Measurements from ENCODE around the gene ZSCAN30.
A peak's percentile ranks its signal among the peaks of the same experiment; 100 is the strongest.

The ZSCAN30 gene

DNA sequence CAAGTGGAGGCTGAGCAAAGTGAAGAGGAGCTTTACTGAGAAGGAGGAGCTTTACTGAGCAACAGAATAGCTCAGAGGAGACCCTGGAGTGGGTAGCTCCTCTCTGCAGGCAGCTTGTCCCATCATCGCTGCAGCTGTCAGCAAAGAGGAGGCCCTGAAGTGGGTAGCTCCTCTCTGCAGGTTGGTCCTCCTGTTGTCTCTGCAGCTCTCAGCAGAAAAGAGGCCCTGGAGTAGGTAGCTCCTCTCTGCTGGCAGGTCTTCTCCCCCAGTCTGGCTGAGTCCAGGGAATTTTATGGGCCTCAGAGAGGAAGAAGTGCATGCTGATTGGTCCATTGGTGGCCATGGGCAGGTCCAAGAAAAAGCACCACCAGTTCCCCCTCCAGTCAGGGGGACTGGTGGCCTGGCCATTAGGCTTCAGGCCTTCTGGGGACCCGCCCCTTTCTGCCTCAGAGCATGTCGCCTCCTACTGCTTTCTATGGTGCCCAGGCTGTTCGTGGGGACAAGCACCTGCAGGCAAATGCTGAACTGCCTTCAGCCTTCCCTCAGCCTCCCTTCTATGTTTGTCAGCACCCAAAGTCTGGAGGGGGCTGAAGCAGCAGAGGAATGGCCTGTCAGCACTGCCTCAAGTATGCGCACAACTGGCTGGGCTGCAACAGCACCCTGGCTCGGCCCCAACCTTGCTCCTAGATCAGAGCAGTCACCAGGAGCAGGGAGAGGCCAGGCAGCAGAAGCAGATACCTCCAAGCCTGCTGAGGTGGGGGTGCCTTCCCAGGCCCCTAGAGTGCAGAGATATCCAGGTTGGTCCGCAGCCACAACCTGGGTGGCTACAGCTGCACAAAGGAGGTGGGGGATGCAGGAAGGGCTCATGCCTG is 5.9 kb downstream of the ZSCAN30 start:
- Histone ChIP-seq H3K4me3 (ENCODE audit: control insufficient read depth in 1 of 7, extremely low read depth in 1 of 7, insufficient read depth in 4 of 7, low read depth in 2 of 7, low read length in 6 of 7) (peak overlapping the region in 1 of 7 experiments; percentile 25), H3K27me3 (replicated peaks in 2 of 5; ENCODE audit: control insufficient read depth in 4 of 5, insufficient read depth in 5 of 5, low read length in 4 of 5) (no peaks in the 10 kb centered on the region), H3K36me3 (ENCODE audit: control insufficient read depth in 4 of 4, insufficient read depth in 4 of 4, low read length in 3 of 4) (peaks cover 2 to 29% (median 21%) of the 10 kb centered on the region in 4 experiments), H3K27ac (ENCODE audit: insufficient read depth in 1 of 2, low read depth in 1 of 2, low read length in 2 of 2, poor library complexity in 1 of 2, severe bottlenecking in 2 of 2) (no peak overlapping the region), H3K9me3 (ENCODE audit: control extremely low read depth in 1 of 5, control insufficient read depth in 4 of 5, insufficient read depth in 2 of 5, low read depth in 1 of 5, low read length in 4 of 5) (peaks cover 8 to 43% (median 27%) of the 10 kb centered on the region in 5 experiments), H3K4me1 (ENCODE audit: control extremely low read depth in 1 of 4, control insufficient read depth in 4 of 4, insufficient read depth in 4 of 4, low read length in 3 of 4) (peaks cover 0 to 2% (median under 1%) of the 10 kb centered on the region in 4 experiments)
- ChIA-PET POLR2A (interaction anchor here (0.5 kb wide), 1 partner anchor 296 kb away, joined by 11 read pairs; no protein-coding TSS in a partner anchor), CTCF (interaction anchor here (1.0 to 1.3 kb wide), 2 partner anchors 12 to 14 kb away, joined by 3 read pairs; no protein-coding TSS in a partner anchor)
- DNase-seq, result peak in 2 of 3 donors; percentile 43 to 61
- WGBS (ENCODE audit: insufficient coverage), result 96% methylated on average over 7 of the region's 7 CpGs

DNA sequence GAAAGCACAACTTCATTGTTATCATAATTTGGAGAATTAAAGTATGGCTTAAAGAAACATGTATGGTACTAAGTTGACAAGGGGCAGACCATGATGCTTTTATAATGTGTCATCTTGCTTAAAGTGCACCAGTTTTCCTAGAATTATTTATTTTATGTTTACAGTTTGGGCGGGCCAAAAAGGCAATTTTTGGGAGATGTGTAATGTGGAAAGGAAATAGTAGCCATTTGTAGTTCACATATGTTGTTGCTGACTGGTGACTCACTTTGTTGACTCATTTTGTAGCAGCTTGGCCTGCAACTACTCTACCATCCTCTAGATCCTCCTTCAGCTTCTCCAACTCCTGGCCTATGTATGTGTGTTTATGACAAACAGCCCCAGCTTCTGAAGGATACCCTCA is 7.7 kb downstream of the ZSCAN30 start:
- H3K4me3 ChIP-seq (ENCODE audit: control insufficient read depth in 1 of 7, extremely low read depth in 1 of 7, insufficient read depth in 4 of 7, low read depth in 2 of 7, low read length in 6 of 7), result no peak overlapping the region
- H3K27ac ChIP-seq (ENCODE audit: insufficient read depth in 1 of 2, low read depth in 1 of 2, low read length in 2 of 2, poor library complexity in 1 of 2, severe bottlenecking in 2 of 2), result no peak overlapping the region
- ChIA-PET POLR2A (interaction anchor here (0.6 kb wide), 1 partner anchor 9 kb away, joined by 3 read pairs; no protein-coding TSS in a partner anchor), CTCF (interaction anchor here (0.5 kb wide), 1 partner anchor 28 kb away, joined by 3 read pairs; no protein-coding TSS in a partner anchor)
- no peaks in the 10 kb centered on the region for H3K27me3 ChIP-seq (replicated peaks in 2 of 5; ENCODE audit: control insufficient read depth in 4 of 5, insufficient read depth in 5 of 5, low read length in 4 of 5)
- H3K9me3 ChIP-seq (ENCODE audit: control extremely low read depth in 1 of 5, control insufficient read depth in 4 of 5, insufficient read depth in 2 of 5, low read depth in 1 of 5, low read length in 4 of 5), result peaks cover 11 to 51% (median 32%) of the 10 kb centered on the region in 5 experiments
- no peaks in the 10 kb centered on the region for H3K4me1 ChIP-seq (ENCODE audit: control extremely low read depth in 1 of 4, control insufficient read depth in 4 of 4, insufficient read depth in 4 of 4, low read length in 3 of 4)
- H3K36me3 ChIP-seq (ENCODE audit: control insufficient read depth in 4 of 4, insufficient read depth in 4 of 4, low read length in 3 of 4), result peaks cover 2 to 35% (median 24%) of the 10 kb centered on the region in 4 experiments
- WGBS (ENCODE audit: insufficient coverage), result no CpG with 5 or more reads among the region's 1 CpG
- no peak for DNase-seq

DNA sequence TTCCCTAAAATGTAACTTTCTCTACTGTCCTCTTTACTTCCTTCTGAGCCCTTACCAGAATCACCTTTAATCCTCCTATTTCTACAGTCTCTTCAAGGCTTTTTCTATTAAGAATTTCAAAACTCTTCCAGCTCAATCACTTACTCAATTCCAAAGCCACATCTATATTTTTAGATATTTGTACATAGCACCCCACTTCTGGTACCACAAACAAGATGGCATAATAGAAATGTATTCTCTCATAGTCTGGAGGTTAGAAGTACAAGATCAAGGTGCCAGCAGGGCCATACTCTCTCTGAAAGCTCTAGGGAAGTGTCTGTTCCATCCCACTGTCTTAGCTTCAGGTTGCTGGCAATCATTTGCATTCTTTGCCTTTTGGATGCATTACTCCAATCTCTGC is 11.1 kb downstream of the ZSCAN30 start:
- Histone ChIP-seq H3K9me3 (ENCODE audit: control extremely low read depth in 1 of 5, control insufficient read depth in 4 of 5, insufficient read depth in 2 of 5, low read depth in 1 of 5, low read length in 4 of 5) (peaks cover 4 to 45% (median 28%) of the 10 kb centered on the region in 5 experiments), H3K27me3 (replicated peaks in 2 of 5; ENCODE audit: control insufficient read depth in 4 of 5, insufficient read depth in 5 of 5, low read length in 4 of 5) (no peaks in the 10 kb centered on the region), H3K36me3 (ENCODE audit: control insufficient read depth in 4 of 4, insufficient read depth in 4 of 4, low read length in 3 of 4) (peaks cover 2 to 35% (median 15%) of the 10 kb centered on the region in 4 experiments), H3K27ac (ENCODE audit: insufficient read depth in 1 of 2, low read depth in 1 of 2, low read length in 2 of 2, poor library complexity in 1 of 2, severe bottlenecking in 2 of 2) (no peak overlapping the region), H3K4me3 (ENCODE audit: control insufficient read depth in 1 of 7, extremely low read depth in 1 of 7, insufficient read depth in 4 of 7, low read depth in 2 of 7, low read length in 6 of 7) (no peak overlapping the region), H3K4me1 (ENCODE audit: control extremely low read depth in 1 of 4, control insufficient read depth in 4 of 4, insufficient read depth in 4 of 4, low read length in 3 of 4) (no peaks in the 10 kb centered on the region)
- POLR2A ChIA-PET, result no interaction called here
- CTCF ChIA-PET, result interaction anchor here (0.6 to 1.3 kb wide), 2 partner anchors 11 to 38 kb away, joined by 3 read pairs; no protein-coding TSS in a partner anchor
- DNase-seq, result no peak

DNA sequence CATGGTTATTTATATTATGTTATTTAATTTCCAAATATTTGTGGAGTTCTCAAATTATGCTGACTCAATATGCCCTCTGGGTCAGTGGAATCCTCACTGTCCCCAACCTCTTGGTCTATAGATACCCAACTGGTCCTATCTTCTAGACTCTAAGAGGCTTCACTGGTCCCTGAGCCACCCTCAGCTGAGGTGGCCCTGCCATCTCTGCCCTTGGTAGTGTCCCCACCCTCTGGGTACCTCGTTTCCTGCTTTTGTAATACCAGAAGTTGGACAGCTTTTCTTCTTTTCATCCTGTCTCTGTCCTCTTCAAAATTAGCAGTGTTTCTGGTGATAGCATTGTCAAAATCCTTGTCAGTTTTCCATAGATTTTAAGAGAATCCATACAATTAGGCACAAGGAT is 11.9 kb downstream of the ZSCAN30 start:
- WGBS (ENCODE audit: insufficient coverage), result 100% methylated on average over 1 of the region's 1 CpG
- H3K27me3 ChIP-seq (replicated peaks in 2 of 5; ENCODE audit: control insufficient read depth in 4 of 5, insufficient read depth in 5 of 5, low read length in 4 of 5), result no peaks in the 10 kb centered on the region
- H3K9me3 ChIP-seq (ENCODE audit: control extremely low read depth in 1 of 5, control insufficient read depth in 4 of 5, insufficient read depth in 2 of 5, low read depth in 1 of 5, low read length in 4 of 5), result peaks cover 8 to 44% (median 21%) of the 10 kb centered on the region in 5 experiments
- POLR2A ChIA-PET, result no interaction called here
- H3K27ac ChIP-seq (ENCODE audit: insufficient read depth in 1 of 2, low read depth in 1 of 2, low read length in 2 of 2, poor library complexity in 1 of 2, severe bottlenecking in 2 of 2), result no peak overlapping the region
- DNase-seq, result no peak
- no peak overlapping the region for H3K4me3 ChIP-seq (ENCODE audit: control insufficient read depth in 1 of 7, extremely low read depth in 1 of 7, insufficient read depth in 4 of 7, low read depth in 2 of 7, low read length in 6 of 7)
- H3K36me3 ChIP-seq (ENCODE audit: control insufficient read depth in 4 of 4, insufficient read depth in 4 of 4, low read length in 3 of 4), result peaks cover 2 to 27% (median 8%) of the 10 kb centered on the region in 4 experiments
- CTCF ChIA-PET, result interaction anchor here (1.3 kb wide), 1 partner anchor 10 kb away, joined by 3 read pairs; no protein-coding TSS in a partner anchor
- H3K4me1 ChIP-seq (ENCODE audit: control extremely low read depth in 1 of 4, control insufficient read depth in 4 of 4, insufficient read depth in 4 of 4, low read length in 3 of 4), result no peaks in the 10 kb centered on the region

DNA sequence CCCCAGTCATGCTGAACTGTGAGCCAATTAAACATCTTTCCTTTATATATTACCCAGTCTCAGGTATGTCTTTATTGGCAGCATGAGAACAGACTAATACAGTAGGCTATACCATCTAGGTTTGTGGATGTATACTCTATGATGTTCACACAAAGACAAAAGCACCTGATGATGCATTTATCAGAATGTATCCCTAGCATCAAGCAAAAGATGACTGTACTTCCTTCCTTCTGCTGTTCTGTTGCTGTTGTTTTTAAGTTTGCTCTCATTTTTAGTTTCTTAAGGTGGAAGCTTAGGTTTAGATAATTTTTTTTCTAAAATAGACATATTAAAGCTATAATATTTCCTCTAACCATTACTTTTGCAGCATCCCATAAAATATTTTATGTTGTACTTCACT is 12.4 kb downstream of the ZSCAN30 start:
- no peaks in the 10 kb centered on the region for H3K27me3 ChIP-seq (replicated peaks in 2 of 5; ENCODE audit: control insufficient read depth in 4 of 5, insufficient read depth in 5 of 5, low read length in 4 of 5)
- peaks cover 8 to 45% (median 20%) of the 10 kb centered on the region in 5 experiments for H3K9me3 ChIP-seq (ENCODE audit: control extremely low read depth in 1 of 5, control insufficient read depth in 4 of 5, insufficient read depth in 2 of 5, low read depth in 1 of 5, low read length in 4 of 5)
- no peak for DNase-seq
- no peaks in the 10 kb centered on the region for H3K4me1 ChIP-seq (ENCODE audit: control extremely low read depth in 1 of 4, control insufficient read depth in 4 of 4, insufficient read depth in 4 of 4, low read length in 3 of 4)
- ChIA-PET POLR2A (no interaction called here), CTCF (no interaction called here)
- no peak overlapping the region for H3K27ac ChIP-seq (ENCODE audit: insufficient read depth in 1 of 2, low read depth in 1 of 2, low read length in 2 of 2, poor library complexity in 1 of 2, severe bottlenecking in 2 of 2)
- no peak overlapping the region for H3K4me3 ChIP-seq (ENCODE audit: control insufficient read depth in 1 of 7, extremely low read depth in 1 of 7, insufficient read depth in 4 of 7, low read depth in 2 of 7, low read length in 6 of 7)
- peaks cover 2 to 27% (median 8%) of the 10 kb centered on the region in 4 experiments for H3K36me3 ChIP-seq (ENCODE audit: control insufficient read depth in 4 of 4, insufficient read depth in 4 of 4, low read length in 3 of 4)

DNA sequence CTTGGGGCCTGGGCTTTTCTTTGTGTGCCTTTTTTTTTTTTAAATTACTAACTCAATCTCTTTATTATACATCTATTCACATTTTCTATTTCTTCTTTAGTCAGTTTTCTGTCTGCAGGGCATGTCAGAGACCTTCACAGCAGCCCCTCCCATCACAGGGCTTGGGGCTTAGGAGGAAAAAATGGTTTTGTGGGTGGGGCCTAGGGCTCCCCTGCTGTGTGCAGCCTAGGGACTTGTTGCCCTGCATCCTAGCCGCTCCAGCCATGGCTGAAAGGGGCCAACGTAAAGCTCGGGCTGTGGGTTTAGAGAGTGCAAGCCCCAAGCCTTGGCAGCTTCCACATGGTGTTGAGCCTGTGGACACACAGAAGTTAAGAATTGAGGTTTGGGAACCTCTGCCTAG is 13.8 kb downstream of the ZSCAN30 start:
- POLR2A ChIA-PET, result no interaction called here
- H3K4me3 ChIP-seq (ENCODE audit: control insufficient read depth in 1 of 7, extremely low read depth in 1 of 7, insufficient read depth in 4 of 7, low read depth in 2 of 7, low read length in 6 of 7), result no peak overlapping the region
- no peaks in the 10 kb centered on the region for H3K27me3 ChIP-seq (replicated peaks in 2 of 5; ENCODE audit: control insufficient read depth in 4 of 5, insufficient read depth in 5 of 5, low read length in 4 of 5)
- no peak for DNase-seq
- H3K36me3 ChIP-seq (ENCODE audit: control insufficient read depth in 4 of 4, insufficient read depth in 4 of 4, low read length in 3 of 4), result peaks cover 0 to 21% (median 6%) of the 10 kb centered on the region in 4 experiments
- H3K4me1 ChIP-seq (ENCODE audit: control extremely low read depth in 1 of 4, control insufficient read depth in 4 of 4, insufficient read depth in 4 of 4, low read length in 3 of 4), result no peaks in the 10 kb centered on the region
- no peak overlapping the region for H3K27ac ChIP-seq (ENCODE audit: insufficient read depth in 1 of 2, low read depth in 1 of 2, low read length in 2 of 2, poor library complexity in 1 of 2, severe bottlenecking in 2 of 2)
- WGBS (ENCODE audit: insufficient coverage), result 100% methylated on average over 3 of the region's 3 CpGs
- H3K9me3 ChIP-seq (ENCODE audit: control extremely low read depth in 1 of 5, control insufficient read depth in 4 of 5, insufficient read depth in 2 of 5, low read depth in 1 of 5, low read length in 4 of 5), result peaks cover 8 to 45% (median 21%) of the 10 kb centered on the region in 5 experiments
- CTCF ChIA-PET, result no interaction called here

DNA sequence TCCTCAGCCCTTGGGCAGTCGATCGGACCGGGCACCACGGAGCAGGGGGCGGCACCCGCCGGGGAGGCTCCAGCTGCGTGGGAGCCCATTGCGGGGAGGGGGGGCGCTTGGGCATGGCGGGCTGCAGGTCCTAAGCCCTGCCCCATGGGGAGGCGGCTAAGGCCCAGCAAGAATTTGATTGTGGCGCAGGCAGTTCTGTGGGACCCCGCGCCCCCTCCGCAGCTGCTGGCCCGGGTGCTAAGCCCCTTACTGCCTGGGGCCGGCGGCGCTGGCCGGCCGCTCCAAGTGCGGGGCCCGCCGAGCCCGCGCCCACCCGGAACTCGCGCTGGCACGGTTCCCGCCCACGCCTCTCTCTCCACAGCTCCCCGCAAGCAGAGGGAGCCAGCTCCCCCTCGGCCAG is 18.4 kb downstream of the ZSCAN30 start:
- DNase-seq, result no peak
- Histone ChIP-seq H3K27me3 (replicated peaks in 2 of 5; ENCODE audit: control insufficient read depth in 4 of 5, insufficient read depth in 5 of 5, low read length in 4 of 5) (no peaks in the 10 kb centered on the region), H3K4me1 (ENCODE audit: control extremely low read depth in 1 of 4, control insufficient read depth in 4 of 4, insufficient read depth in 4 of 4, low read length in 3 of 4) (peaks cover 0 to 10% (median 7%) of the 10 kb centered on the region in 4 experiments), H3K9me3 (ENCODE audit: control extremely low read depth in 1 of 5, control insufficient read depth in 4 of 5, insufficient read depth in 2 of 5, low read depth in 1 of 5, low read length in 4 of 5) (peaks cover 5 to 30% (median 12%) of the 10 kb centered on the region in 5 experiments), H3K27ac (ENCODE audit: insufficient read depth in 1 of 2, low read depth in 1 of 2, low read length in 2 of 2, poor library complexity in 1 of 2, severe bottlenecking in 2 of 2) (no peak overlapping the region), H3K36me3 (ENCODE audit: control insufficient read depth in 4 of 4, insufficient read depth in 4 of 4, low read length in 3 of 4) (peaks cover 0 to 15% (median 4%) of the 10 kb centered on the region in 4 experiments), H3K4me3 (ENCODE audit: control insufficient read depth in 1 of 7, extremely low read depth in 1 of 7, insufficient read depth in 4 of 7, low read depth in 2 of 7, low read length in 6 of 7) (no peak overlapping the region)
- CTCF ChIA-PET, result interaction anchor here (0.6 to 1.0 kb wide), 3 partner anchors 12 to 32 kb away, joined by 3 to 4 read pairs (median 3); no protein-coding TSS in a partner anchor
- WGBS (ENCODE audit: insufficient coverage), result 95% methylated on average over 29 of the region's 35 CpGs
- POLR2A ChIA-PET, result no interaction called here

All from common myeloid progenitor, CD34-positive (primary cell).